ENCODE results near the gene TRPM1.

GRCh38 chr15:31096563-31096962 lies 5.0 kb downstream of the TRPM1 start:
- TF ChIP-seq REST (IDR thresholded peaks at IDR 0.05; ENCODE audit: borderline replicate concordance), result no peak
- TF ChIP-seq REST (CRISPR knock-in tag; IDR thresholded peaks at IDR 0.05; ENCODE audit: low read depth), result no peak
- no peak for TF ChIP-seq FOXO4 (CRISPR knock-in tag; IDR thresholded peaks at IDR 0.05)
- no peak for TF ChIP-seq GTF3C2 (IDR thresholded peaks at IDR 0.05; ENCODE audit: borderline replicate concordance, extremely low read depth, insufficient read length)
- no peak for TF ChIP-seq EHMT2 (IDR thresholded peaks at IDR 0.05)
- no peak for TF ChIP-seq RBBP5 (IDR thresholded peaks at IDR 0.05; ENCODE audit: borderline replicate concordance, insufficient read depth, low read length, poor library complexity, severe bottlenecking)
- no peak for TF ChIP-seq CTCF (IDR thresholded peaks at IDR 0.05 in 2 of 3, conservative IDR thresholded peaks at IDR 0.05 in 1 of 3; ENCODE audit: insufficient read depth in 2 of 3, low read depth in 1 of 3, low read length in 3 of 3)
- no peak for TF ChIP-seq ZNF263 (CRISPR knock-in tag; IDR thresholded peaks at IDR 0.05; ENCODE audit: borderline replicate concordance)
- TF ChIP-seq ATF2 (CRISPR knock-in tag; IDR thresholded peaks at IDR 0.05), result no peak
- no peak for TF ChIP-seq TEAD4 (IDR thresholded peaks at IDR 0.05; ENCODE audit: low read length)
- TF ChIP-seq TEAD4 (CRISPR knock-in tag; IDR thresholded peaks at IDR 0.05; ENCODE audit: borderline replicate concordance), result no peak
- no peak for TF ChIP-seq ZBTB9 (CRISPR knock-in tag; IDR thresholded peaks at IDR 0.05)
- TF ChIP-seq PHF8 (IDR thresholded peaks at IDR 0.05; ENCODE audit: borderline replicate concordance, low read length), result no peak
- no peak for TF ChIP-seq SIN3B (IDR thresholded peaks at IDR 0.05; ENCODE audit: low read depth)
- TF ChIP-seq ZNF589 (CRISPR knock-in tag; IDR thresholded peaks at IDR 0.05; ENCODE audit: low read depth), result no peak
